Fibroblast of villous mesenchyme (primary cell): Measurements from ENCODE around the gene TP53TG5. TPM values are rescaled to one million over a fixed set of nuclear protein-coding genes. Genes with fewer than 3 reads are reported as not detected.

Experiments used
- DNase-seq: peaks from one replicate; pipeline ENCODE4 v3.0.0-alpha.2; 2010; ENCODE audit warnings: low read depth
- H3K4me3 ChIP-seq: 2 replicates; pipeline ENCODE4 v1.5.1; 2011; ENCODE audit warnings: low read depth, mild to moderate bottlenecking, low read length
- CTCF ChIP-seq: IDR thresholded peaks from 2 replicates; pipeline ENCODE4 v1.5.1; 2012; ENCODE audit warnings: low read depth, mild to moderate bottlenecking, low read length; ENCODE audit not compliant: insufficient read depth
- total RNA-seq: library from RNA; depleted of rRNA; stranded (reverse); fragments of >200 nt; gene quantifications from 2 replicates; pipeline ENCODE4 v1.2.3, GENCODE V29; 2012

Gene TP53TG5
- total RNA-seq, 1 donor, result not detected

GRCh38 chr20:45394221-45395113, 16.3 kb upstream of the TP53TG5 start:
- TF ChIP-seq CTCF, result no peak
- H3K4me3 ChIP-seq, result no peak overlapping the region
- no peak for DNase-seq

- H3K4me3 ChIP-seq, result no peak overlapping the region
- TF ChIP-seq CTCF, result no peak
- no peak for DNase-seq
Measured at GRCh38 chr20:45392733-45393132, 14.6 kb upstream of the TP53TG5 start.

GRCh38 chr20:45391559-45391958, 13.4 kb upstream of the TP53TG5 start:
- no peak for TF ChIP-seq CTCF
- no peak overlapping the region for H3K4me3 ChIP-seq
- no peak for DNase-seq

- H3K4me3 ChIP-seq, result no peak overlapping the region
- TF ChIP-seq CTCF, result no peak
- no peak for DNase-seq
Measured at GRCh38 chr20:45390931-45391330, 12.8 kb upstream of the TP53TG5 start.

GRCh38 chr20:45387274-45387673, 9.1 kb upstream of the TP53TG5 start:
- DNase-seq, result no peak
- H3K4me3 ChIP-seq, result no peak overlapping the region
- no peak for TF ChIP-seq CTCF

GRCh38 chr20:45377269-45377668, 856 bp downstream of the TP53TG5 start:
- no peak overlapping the region for H3K4me3 ChIP-seq
- no peak for DNase-seq
- TF ChIP-seq CTCF, result no peak
